Body of pancreas (tissue), 4 donors: Measurements from ENCODE around the gene PDE8B.

ENCODE experiments used
- POLR2A ChIP-seq, 3 donors: fragments of 450-650 bp; IDR thresholded peaks; one replicate each; pipeline ENCODE4 v1.6.1; 2016; ENCODE audit warnings: antibody characterized with exemption in 3 of 3, mild to moderate bottlenecking in 2 of 3
- TF ChIP-seq, protein P1 (sequence below), 7 experiments: fragments of 450-650 bp in 4 of 7; fragments of 200-600 bp in 3 of 7; sonication (generic) in 3 of 7; IDR thresholded peaks; one replicate each; pipeline ENCODE4 v1.5.1; 2016 to 2019; ENCODE audit warnings: antibody characterized with exemption in 7 of 7

DNA sequence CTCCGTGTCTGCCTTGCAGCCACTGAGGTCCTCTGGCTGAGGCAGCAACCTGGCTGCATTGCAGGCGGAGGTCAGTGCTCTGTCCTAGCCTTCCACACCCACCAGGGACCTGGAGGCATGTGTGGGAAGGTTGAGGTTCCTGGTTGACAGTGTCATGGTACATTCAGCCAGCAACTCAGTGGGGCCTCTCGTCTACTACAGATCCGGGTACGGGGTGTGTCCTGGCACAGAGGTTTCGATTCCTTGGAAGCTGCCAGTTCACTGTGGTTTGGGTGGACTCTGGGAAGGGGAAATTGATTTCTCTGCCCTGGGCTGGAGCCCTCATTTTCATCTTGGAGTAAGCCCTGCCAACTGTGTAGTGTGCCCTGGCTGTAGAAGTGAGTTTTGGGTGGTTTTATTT lies 45.1 kb downstream of the PDE8B start:
- TF ChIP-seq, protein P1, sequence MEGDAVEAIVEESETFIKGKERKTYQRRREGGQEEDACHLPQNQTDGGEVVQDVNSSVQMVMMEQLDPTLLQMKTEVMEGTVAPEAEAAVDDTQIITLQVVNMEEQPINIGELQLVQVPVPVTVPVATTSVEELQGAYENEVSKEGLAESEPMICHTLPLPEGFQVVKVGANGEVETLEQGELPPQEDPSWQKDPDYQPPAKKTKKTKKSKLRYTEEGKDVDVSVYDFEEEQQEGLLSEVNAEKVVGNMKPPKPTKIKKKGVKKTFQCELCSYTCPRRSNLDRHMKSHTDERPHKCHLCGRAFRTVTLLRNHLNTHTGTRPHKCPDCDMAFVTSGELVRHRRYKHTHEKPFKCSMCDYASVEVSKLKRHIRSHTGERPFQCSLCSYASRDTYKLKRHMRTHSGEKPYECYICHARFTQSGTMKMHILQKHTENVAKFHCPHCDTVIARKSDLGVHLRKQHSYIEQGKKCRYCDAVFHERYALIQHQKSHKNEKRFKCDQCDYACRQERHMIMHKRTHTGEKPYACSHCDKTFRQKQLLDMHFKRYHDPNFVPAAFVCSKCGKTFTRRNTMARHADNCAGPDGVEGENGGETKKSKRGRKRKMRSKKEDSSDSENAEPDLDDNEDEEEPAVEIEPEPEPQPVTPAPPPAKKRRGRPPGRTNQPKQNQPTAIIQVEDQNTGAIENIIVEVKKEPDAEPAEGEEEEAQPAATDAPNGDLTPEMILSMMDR (IDR thresholded peaks at IDR 0.05), result no peak
- TF ChIP-seq POLR2A (IDR thresholded peaks at IDR 0.05), result no peak
